Activated CD8-positive, alpha-beta memory T cell treated with anti-CD3 and anti-CD28 coated beads, Interleukin-2, amount 50 U/mL, for 1 hour (primary cell): Measurements from ENCODE around the gene USP48.

Source experiments
- DNase-seq: peaks from one replicate; pipeline ENCODE4 v3.0.0-alpha.2; 2020; ENCODE audit errors: extremely low read depth

USP48 gene

DNA sequence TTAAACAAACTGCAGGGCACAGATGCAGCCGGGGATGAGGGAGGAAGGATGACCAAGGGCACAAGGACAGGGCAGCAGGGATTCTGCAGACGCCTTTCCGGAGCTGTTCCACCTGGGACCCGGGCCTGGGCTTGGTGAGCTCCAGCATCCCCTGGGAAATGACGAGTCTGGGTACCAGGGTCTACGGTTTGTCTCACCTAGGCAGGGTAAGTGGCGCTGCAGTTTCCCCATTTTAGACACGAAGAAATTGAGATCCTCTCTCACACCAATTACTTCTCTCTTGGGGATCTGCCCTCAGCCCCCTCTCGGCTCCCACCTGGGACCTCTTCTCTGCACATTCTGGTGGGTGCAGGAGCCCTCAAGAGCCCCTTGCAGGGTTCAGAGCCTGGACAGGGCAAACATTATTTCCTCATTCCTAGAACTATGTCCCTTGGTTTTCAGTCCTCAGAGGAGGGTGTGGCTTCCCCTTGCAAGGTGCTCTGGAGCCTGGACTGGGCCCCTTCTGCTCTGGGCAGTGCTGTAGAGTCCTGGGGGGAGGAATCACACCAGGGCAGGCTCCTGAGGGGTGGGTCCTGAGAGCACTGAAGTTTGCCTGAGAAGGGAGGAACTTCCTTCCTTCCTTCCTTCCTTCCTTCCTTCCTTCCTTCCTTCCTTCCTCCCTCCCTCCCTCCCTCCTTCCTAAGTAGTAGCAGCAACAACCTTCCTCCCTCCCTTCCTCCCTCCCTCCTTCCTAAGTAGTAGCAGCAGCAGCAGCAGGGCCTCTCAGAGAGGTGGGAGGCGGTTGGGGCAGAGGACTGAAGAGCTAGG lies 129.8 kb downstream of the USP48 start:
- no peak for DNase-seq

DNA sequence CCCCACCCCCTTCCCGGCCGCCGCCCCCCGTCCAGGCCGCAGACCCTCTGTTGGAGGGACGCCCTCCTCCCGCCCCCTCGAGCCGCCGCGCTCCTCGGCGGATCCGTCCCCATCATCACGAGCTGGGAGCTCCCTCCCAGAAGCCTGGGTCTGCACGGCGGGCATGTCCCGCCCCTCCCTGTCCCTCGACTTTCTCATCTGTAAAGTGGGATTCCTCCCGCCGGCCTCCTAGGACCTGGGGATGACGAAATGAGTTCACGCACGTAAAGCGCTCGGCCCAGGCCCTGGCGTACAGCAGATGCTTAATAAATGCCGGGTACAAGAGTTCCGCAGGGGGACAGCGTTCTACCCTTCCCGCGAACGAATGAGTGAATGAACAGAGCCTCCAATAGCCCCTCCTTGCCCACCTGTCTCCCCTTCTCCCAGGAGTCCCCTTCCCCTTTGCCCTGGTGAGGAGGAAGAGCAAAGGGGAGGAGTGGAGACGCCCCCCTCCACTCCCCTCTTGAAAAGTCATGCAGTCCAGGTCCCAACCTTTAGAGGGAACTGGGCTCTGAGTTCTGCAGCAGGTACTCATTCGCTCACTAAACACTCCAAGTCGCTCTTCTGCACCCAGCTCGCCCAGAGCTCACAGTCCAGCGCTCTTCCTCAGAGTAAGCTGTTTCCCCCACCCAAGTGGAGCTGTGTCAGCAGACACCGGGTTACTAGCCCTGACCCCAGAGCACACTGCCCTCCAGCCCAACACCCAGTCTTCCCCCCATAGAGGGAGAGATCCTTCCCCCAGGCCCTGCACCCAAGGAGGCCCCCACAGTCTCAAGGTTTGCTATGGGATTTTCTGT lies 130.6 kb downstream of the USP48 start:
- DNase-seq = no peak

DNA sequence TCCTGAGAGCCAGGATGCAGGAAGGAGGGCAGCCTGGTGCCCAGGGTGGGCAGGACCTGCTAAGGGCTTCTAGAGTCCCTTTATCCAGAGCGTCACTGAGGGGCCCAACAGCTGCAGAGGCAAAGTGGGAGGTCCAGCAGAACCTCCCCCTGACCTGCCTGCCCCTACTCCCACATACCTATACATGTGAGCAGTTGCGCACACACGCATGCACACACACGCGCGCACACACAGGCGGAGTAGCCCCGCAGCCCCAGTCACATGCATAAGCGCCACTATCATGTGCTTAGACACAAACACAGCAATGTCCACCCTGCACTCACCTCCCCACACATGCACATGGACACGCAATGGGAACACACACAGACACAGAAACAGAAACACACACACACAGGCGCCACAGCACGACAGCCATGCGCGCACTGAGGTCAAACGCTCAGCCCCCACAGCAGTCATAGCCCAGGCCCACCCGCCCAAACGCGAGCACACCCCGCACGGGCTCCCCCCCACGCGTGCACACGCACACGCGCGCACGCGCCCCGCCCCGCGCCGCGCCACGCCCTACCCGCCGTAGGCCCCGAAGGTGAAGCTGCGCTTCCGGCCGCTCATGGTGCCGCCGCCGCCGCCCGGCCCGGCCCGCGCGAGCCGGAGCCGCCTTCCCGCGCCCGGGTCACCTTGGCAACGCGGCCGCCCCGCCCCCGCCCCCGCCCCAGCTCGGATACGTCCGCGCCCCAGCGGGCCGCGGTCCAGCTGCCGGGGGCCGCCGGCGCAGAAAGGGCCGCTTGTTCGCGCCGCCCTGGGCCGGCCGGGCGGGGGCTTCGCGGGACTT lies 131.5 kb downstream of the USP48 start:
- no peak for DNase-seq

DNA sequence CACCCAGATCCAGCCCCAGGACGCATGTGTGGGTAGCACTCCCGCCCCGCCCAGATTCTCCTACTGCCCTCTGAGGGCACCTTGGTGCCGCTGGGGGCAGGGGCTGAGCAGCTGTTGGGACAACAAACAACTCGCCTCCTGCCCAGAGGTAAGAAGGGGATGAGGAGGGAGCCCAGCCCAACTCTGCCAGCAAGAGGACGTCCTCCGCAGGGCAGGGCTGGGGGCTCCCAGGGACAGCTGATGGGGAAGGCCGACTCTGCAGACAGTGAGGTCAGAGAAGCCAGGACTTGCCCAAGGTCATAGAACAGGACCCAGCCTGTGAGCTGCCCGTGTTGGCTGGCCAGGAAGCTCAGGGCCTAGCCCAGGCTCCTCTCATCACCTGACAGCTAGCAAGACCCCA lies 132.5 kb downstream of the USP48 start:
- DNase-seq = no peak

DNA sequence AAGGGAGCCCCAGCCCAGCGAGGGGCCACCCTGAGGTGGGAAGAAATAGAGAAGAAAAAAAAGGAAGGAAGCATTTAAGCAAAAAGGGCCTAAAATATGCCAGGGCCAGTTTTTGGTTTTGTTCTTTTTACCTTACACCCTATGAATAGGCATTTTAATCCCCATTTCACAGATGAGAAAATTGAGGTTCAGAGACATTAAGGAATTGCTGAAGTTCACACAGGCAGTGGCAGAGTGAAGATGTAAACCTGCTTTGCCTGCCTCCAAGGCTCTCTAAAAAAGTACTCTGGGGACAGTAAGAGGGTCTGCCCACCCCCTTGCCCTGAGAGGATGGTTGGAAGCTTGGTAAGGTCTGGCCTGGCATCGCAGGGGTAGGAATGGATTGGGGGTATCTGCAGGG lies 133.6 kb downstream of the USP48 start:
- DNase-seq = no peak

DNA sequence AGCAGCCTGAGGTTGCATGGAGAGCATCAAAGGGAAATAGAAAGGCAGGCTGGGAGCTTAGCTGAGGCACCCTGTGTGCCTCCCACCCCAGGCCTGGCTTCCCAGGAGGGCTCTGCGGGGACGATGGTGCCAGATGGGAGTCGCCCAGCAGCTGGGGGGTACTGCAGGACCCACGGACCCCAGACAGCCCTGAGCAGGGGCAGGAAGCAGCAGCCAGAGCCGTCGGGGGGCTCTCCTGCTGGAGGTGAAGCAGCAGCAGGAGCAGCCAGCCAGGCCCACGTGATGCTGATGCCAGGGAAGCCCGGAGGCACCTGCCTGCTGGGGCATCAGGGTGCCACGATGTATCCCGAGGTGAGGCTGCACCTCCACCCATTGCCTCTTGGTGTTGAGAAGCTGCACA lies 134.2 kb downstream of the USP48 start:
- no peak for DNase-seq

DNA sequence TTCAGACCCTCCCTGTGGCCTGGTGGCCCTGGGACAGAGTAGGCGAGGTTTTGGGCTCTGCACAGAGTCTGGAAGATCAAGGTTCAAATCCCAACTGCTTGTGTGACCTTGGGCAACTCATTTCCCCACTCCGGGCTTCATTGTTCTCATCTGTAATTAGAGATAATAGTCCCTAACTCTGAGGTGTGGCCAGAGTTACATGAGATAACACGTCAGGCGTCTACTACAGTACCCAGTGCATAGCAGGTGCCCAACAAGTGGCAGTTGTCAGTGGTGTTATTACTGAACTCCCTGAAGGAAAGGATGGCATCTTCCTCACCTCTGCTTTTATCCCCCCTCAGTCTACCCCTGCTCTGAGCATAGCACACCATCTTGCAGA lies 134.6 kb downstream of the USP48 start:
- no peak for DNase-seq

DNA sequence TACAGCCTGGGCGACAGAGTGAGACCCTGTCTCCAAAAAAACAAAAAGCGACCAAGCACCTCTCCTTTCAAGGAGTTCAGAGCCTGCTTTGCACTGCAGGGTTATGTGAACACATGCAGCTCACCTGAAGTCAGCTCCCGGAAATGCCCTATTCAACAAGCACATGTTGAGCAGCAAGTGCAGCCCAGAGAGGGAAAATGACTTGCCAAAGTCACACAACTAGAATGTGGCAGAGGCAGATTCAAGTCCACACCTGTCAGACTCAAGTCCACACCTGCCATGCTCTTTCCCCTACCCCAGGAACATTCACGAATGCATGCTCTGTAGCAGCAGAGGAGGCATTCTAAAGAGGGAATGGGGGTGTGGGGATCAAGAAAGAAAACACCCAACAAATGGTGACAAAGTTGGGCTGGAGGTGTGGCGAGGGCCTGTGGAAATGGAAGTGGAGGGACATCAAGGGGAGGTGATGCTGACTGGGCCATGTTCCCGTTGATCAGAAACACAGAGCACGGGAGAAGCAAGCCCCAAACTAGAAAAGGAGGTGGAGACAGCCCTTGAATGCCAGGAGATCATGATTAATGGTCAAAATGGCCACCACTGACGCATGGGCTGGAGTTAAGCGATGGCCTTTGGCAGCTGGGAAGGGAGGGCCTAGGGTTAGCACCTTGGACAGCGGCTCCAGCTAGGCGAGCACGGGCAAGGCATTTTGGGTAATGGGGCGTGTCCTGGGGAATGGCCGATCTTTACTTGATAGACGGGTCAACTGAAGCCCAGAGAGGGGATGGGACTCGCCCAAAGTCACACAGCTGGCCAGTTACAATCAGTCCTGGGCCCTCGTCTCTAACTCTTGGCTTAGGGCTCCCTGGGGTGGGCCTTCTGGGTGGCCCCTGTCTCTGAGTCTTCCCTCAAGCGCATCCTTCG lies 135.3 kb downstream of the USP48 start:
- DNase-seq = no peak

DNA sequence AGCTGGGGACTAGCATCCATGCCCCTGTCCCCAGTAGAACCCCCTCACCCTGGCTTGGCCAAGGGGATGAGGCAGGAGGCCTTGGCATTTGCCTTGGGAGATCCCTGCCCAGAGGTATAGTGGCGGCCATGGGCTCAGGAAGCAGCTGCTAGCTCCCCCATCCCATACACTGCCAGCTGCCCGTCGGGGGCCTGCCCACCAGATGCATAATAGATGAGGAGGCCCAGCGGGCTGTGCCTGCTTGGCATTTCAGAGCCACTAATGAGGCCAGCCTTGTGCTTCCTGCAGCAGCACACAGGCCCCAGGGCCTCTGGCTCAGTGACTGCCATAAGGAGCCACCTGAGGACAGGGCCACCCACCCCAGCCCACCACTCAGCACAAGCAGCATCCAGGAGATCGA lies 137.4 kb downstream of the USP48 start:
- no peak for DNase-seq

DNA sequence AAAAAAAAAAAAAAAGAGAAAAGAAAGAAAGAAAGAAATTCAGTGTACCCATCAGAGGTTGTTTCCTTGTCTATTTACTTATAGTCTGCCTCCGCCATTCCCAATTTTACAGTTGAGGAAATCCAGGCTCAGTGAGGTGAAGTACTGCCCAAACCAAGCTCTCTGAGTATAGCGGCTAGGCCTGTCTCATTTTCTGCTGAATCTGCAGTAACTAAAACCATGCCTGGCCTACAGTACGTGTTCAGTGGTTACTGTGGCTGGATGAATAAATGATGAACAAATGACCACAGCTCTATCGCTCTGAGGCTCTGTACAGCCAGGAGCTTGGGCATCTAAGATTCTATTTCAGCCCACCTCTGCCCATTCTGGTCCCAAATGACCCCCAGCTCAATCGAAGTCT lies 138.0 kb downstream of the USP48 start:
- no peak for DNase-seq

DNA sequence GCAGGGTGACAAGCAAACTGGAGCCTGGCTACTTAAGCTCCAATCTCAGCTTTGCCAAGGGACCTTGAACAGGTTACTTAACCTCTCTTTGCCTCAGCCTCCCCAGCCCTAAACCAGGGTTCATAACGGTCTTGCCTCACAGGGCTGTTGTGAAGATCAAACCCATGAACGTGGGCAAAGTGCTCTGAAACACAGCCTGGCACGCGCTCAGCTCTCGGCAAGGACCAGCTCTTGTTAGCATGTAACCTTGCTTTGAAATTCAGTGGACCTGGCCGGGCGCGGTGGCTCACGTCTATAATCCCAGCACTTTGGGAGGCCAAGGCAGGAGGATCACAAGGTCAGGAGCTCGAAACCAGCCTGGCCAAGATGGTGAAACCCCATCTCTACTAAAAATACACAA lies 138.6 kb downstream of the USP48 start:
- no peak for DNase-seq

DNA sequence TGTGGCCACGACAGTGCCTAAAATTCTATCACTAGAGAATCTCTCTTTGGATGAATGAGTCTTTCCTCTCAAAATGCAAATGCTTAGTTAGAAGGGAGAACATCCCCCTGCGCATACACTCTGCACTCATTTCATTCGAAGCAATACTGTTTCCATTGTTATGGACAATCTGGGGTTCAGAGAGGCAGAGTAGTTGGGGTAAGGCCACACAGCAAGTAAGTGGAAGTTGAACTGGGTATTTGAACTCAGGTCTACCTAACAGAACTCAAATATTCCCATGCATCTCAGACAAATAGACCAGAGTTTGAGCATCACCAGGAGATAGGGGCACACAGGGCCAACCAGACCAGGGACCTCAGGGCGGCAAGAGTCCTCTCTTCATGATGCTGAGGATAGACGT lies 139.3 kb downstream of the USP48 start:
- DNase-seq = no peak

DNA sequence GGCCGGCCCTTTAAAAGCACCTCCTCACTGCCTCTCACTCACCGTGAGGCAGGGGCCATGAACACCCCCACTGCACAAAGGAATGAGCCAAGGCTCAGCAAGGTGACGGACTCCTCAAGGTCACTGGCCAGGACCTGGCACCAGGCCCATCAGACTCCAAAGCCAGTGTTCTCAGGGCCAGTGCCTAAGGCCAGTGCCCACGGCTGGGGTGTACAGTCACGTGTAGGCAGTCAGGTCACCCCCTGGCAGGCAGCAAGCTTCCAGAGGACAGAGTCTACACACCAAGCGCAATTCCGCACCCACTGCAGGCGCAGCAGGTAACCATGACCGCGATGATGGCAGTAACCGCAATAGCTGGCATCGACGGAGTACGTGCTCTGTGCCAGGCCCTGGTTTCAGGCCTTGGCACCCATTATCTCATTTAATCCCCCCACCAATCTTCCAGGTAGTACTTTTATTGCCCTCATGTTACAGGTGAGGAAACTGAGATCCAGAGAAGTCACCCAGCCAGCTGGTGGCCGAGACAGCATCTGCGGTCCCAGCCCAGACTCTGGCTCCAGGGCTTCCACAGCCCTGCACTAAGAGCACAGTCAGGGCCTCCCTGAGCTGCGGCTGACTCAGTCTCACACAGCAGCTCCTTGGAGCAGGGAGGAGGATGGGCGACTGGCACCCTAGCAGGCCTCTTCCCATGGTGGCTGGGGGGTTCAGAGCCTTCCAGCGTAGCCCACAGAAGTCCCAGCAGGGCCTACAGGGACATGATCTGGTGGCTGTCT lies 140.8 kb downstream of the USP48 start:
- no peak for DNase-seq

DNA sequence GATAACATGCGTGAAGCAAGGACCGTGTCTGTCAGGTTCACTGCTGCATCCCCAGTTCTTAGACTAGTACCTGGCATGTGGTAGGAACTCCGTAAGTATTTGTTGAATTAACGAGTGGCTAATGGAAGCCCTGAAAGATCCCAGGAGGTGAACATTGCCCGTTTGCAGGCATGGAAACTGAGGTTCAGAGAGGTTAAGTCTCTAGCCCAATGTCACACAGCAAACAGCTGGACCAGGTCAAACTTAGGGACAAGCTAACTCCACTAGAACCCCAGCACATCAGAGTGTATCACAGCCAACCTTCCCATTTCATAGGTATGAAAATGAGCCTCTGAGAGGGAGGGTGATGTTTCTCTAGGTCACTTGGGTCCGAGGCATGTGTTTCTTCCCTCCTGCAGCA lies 141.4 kb downstream of the USP48 start:
- DNase-seq = no peak

DNA sequence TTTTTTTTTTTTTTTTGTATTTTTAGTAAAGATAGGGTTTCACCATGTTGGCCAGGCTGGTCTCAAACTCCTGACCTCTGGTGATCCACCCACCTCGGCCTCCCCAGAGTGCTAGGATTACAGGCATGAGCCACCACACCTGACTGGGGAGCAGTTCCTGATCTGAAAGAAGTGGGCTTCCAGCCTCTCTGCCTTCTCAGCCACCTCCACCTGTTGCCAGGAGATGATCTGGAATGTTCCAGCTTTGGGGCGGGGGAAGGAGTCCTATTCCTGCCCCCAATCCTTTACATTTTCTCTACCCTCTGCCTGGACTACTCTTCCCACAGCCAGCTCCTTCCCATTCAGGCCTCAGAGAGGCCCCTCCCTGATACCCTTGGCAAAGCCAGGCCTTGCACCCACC lies 141.9 kb downstream of the USP48 start:
- DNase-seq = no peak

DNA sequence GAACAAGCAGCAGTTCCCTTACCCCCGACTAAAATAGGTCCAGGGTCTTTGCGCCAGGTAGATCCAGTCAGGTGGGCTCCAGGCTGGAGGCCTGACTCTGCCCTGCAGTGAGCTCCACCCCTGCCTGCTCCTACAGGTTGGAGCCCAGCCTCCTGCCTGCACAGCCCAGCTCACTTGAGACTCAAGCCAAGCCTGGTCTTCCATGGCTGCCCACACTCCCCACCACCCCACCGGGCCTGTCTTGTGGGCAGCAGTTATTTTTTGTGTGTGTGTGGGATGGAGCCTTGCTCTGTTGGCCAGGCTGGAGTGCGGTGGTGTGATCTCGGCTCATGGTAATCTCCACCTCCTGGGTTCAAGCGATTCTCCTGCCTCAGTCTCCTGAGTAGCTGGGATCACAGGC lies 142.3 kb downstream of the USP48 start:
- DNase-seq = no peak

DNA sequence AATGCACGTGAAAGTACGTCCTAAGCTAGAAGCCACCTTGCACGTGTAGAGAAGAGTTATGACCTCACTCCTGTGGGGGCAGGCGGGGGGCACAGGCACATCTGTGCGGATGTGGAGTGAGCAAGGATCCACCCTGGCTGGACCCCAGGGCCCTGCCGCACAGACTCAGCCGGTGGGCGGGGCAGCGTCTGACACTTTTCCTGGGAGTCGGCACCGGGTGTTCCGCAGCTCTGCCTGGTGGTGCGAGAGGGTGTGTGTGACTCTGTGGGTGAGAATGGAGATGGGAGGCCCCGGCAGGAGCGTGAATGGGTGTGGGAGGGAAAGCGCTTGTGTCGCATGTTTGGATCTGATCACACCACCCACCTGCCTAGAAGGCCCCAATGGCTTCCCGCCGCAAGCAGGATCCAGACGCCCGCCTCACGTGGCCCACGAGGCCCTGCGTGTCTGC lies 143.3 kb downstream of the USP48 start:
- DNase-seq = no peak

DNA sequence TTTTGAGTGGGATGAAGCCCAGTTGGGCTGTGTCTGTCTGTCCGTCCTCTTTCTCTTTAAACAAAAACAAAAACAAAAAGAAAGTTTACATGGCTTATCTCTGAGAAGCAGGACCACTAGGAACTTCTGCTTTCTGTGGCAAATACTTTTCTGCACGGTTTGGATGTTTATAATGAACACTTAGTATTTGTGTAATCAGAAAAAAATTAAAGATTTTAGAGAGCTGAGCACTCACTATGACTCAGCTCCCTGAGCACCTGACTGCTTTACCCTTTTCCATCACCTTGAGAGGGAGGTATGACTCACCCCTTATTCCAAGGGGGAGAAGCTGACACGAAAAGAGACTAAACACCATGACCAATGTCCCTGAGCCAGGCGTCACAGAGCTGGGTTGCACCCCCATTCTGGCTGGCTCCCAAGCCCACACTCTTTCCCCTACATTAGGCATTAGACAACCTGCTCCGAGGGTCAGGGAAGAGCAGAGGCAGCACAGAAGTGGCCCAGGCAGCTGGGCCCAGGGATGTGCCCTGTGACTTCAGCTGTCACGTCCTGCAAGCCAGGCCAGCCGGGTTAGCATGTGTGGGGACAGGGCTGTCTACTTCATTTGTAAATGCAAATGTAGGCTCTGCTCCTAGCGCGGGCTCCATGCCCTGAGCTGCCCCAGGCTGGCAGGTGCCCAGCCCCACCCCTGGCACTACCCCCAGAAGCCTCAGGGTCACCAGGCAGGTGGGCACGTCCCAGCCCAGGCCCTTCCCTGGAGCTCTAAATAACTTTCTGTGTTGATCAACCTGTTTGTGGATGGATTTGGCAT lies 144.2 kb downstream of the USP48 start:
- DNase-seq = no peak

DNA sequence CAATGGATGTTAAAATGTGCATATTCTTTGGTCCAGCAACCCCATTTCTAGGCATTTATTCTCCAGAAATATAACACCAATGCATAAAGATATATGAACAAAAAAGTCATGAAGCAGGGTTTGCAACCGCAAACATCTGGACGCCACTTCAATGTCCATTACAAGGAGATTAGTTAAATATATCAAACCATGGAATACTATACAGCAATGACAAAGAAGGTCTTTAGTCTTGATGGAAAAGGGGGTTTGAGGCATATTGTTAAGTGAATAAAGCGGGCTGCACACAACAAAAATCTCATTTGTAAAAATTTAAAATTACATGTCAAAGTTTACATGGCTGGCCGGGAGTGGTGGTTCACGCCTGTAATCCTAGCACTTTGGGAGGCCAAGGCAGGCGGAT lies 145.4 kb downstream of the USP48 start:
- DNase-seq = no peak

DNA sequence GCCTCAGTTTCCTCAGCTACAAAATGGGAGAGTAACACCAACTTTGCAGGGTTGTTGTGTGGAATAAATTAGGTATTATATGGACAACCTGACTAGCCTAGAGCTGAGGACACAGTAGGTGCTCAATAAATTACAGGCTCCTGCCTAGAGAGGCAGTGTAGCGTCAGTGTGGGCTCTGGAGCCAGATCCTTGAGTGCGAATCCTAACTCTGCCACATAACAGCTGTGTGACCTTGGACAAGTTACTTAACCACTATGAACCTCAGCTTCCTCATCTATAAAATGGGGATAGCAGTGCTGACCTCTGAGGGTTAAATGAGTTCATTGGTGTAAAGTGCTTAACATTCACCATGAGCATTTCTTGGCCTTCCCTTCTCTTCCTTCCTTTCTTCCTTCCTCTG lies 146.9 kb downstream of the USP48 start:
- DNase-seq = no peak
